Measurements from ENCODE around the gene LRCH4. TPM values are rescaled to one million over a fixed set of nuclear protein-coding genes. Genes with fewer than 3 reads are reported as not detected.

LRCH4 gene
- total and polyA plus RNA-seq, 2 donors (not counting 3 experiments of a cell fraction or from before 2014, with no cell fraction given), result 32.1 to 56.1 TPM

- no peaks in the 10 kb centered on the region for H3K9me1 ChIP-seq (replicated peaks; ENCODE audit: control insufficient read depth, extremely low read depth, insufficient read depth, low read length)
- dilution Hi-C loops (cut with MboI; ENCODE audit: extremely low pct_ligation_motif_present, low sequenced_read_pairs), result no loop called here
- POLR2A ChIA-PET, result no interaction called here
These were observed 35.6 kb upstream of the LRCH4 start for GRCh38 chr7:100621554-100621953.

More at GRCh38 chr7:100621554-100621953, 35.6 kb upstream of the LRCH4 start:
- no peak overlapping the region for H2AFZ ChIP-seq (ENCODE audit: low read depth, low read length)
- H3K4me2 ChIP-seq (ENCODE audit: insufficient read depth, low read length), result no peak overlapping the region
- no peak for FAIRE-seq
- no TSS peak for BruUV-seq (replicated peaks)
- CTCF ChIA-PET, result interaction anchor here (1.1 to 1.6 kb wide), 2 partner anchors 8 to 9 kb away, joined by 3 to 4 read pairs; partner anchors contain the start of gene MOSPD3
- H3K36me3 ChIP-seq (ENCODE audit: control insufficient read depth in 2 of 2, extremely low read depth in 1 of 2, insufficient read depth in 2 of 2, low read length in 2 of 2), result no peaks in the 10 kb centered on the region
- H3K27me3 ChIP-seq (ENCODE audit: control insufficient read depth in 2 of 2, insufficient read depth in 2 of 2, low read length in 2 of 2), result no peaks in the 10 kb centered on the region
- TF ChIP-seq FOS (IDR thresholded peaks at IDR 0.05; ENCODE audit: borderline replicate concordance, insufficient read depth, low read length) (no peak), MAX (IDR thresholded peaks at IDR 0.05; ENCODE audit: insufficient read depth, insufficient read length) (no peak), EZH2 (IDR thresholded peaks at IDR 0.05; ENCODE audit: borderline replicate concordance, low read depth, low read length, severe bottlenecking) (no peak), GATA2 (IDR thresholded peaks at IDR 0.05; ENCODE audit: insufficient read depth, insufficient read length, low read depth, low read length) (no peak), MYC (IDR thresholded peaks at IDR 0.05; ENCODE audit: low read depth, low read length) (no peak), POLR2AphosphoS5 (IDR thresholded peaks at IDR 0.05; ENCODE audit: insufficient read depth, low read depth, low read length) (no peak), JUN (IDR thresholded peaks at IDR 0.05; ENCODE audit: borderline replicate concordance, insufficient read depth, insufficient read length, low read depth) (no peak), CTCF (IDR thresholded peaks at IDR 0.05; ENCODE audit: extremely low read depth in 1 of 2, insufficient read depth in 1 of 2, low read depth in 1 of 2, low read length in 2 of 2) (no peak)
- H3K9ac ChIP-seq (replicated peaks; ENCODE audit: extremely low read depth, insufficient read depth, low read length), result no peak overlapping the region
- H3K79me2 ChIP-seq (ENCODE audit: control insufficient read depth, insufficient read depth, low read length), result no peaks in the 10 kb centered on the region
- no peak for DNase-seq (ENCODE audit: low read depth, low spot score)
- H3K4me1 ChIP-seq (ENCODE audit: control insufficient read depth, extremely low read depth, insufficient read depth, low read length), result no peaks in the 10 kb centered on the region
- no peak overlapping the region for H3K4me3 ChIP-seq (replicated peaks in 1 of 3; ENCODE audit: insufficient read depth in 1 of 3, low read depth in 1 of 3, low read length in 3 of 3)
- no peaks in the 10 kb centered on the region for H3K9me3 ChIP-seq (replicated peaks; ENCODE audit: control insufficient read depth, insufficient read depth, low read length)
- intact Hi-C loops (cut with micrococcal nuclease), result no loop called here
- H4K20me1 ChIP-seq (replicated peaks; ENCODE audit: control insufficient read depth, extremely low read depth, insufficient read depth, low read length), result no peaks in the 10 kb centered on the region
- no peak overlapping the region for H3K27ac ChIP-seq (ENCODE audit: insufficient read depth, low read depth, low read length)
